Prostate gland (tissue), 2 donors: ENCODE measurements around the gene RNF7.

Experiments used
- CTCF ChIP-seq, 4 experiments: fragments of 200-600 bp in 2 of 4; fragments of 450-650 bp in 2 of 4; sonication (generic) in 2 of 4; IDR thresholded peaks; 1 replicate in 3 of 4; 2 replicates in 1 of 4; pipeline ENCODE4 v1.5.1; 2016 to 2019; ENCODE audit warnings: antibody characterized with exemption in 4 of 4, mild to moderate bottlenecking in 2 of 4, moderate library complexity in 2 of 4
- POLR2A ChIP-seq: fragments of 450-650 bp; IDR thresholded peaks from one replicate; pipeline ENCODE4 v1.6.1; 2016; ENCODE audit warnings: antibody characterized with exemption, mild to moderate bottlenecking
- POLR2AphosphoS5 ChIP-seq: sonication (generic); formaldehyde crosslinking; IDR thresholded peaks from one replicate; pipeline ENCODE4 v1.6.1; 2017; ENCODE audit warnings: antibody characterized with exemption

- TF ChIP-seq CTCF (IDR thresholded peaks at IDR 0.05) = no peak
- no peak for TF ChIP-seq POLR2A
- no peak for TF ChIP-seq POLR2AphosphoS5
These were observed 15.9 kb downstream of the RNF7 start for GRCh38 chr3:141754032-141754431.
